NCI-H2196 (cell line): ENCODE measurements around the gene MYO1D.
"Not testable (repeated sequence)": the region's sequence is repeated elsewhere in the genome, so short reads cannot be mapped to it uniquely, and the experiment has no call there.

Source experiments
- DNase-seq: peaks from one replicate; lab custom pipeline; 2025; ENCODE audit not compliant: unreplicated experiment; lab: John Stamatoyannopoulos, UW

MYO1D gene

DNA sequence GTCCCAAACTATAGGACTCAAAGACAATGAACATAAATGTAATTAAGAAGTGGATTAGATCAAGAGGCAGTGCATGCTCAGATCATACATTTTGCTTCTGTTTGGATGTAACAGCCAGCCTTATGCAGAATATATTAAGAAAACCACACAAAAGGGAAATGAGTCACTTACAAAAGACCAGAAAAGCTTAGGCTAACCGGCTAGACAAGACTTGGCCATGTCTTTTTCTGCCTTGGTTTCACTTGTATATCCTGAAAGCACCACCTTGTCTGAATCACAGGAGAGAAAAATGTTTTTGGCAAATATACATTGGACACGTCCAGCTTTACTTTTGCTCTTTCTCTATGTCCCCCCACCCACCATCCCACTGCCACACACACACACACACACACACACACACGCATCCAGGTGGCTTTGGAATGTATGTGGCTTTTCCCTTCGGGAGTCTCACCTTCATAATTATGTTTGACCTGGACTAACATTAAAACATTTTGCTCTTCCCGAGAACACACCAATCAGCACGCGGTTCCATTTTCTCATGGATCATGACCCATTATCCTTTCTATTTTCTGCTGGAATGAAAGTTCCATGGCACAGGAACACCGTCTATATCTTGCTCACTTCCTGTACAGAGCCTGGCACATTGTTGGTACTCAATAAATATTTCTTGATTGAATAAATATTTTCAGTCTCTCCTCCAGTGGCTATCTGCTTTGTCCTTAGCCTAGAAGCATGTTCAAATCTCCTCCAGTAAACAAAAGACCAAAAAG lies 325.6 kb downstream of the MYO1D start:
- no peak for DNase-seq

DNA sequence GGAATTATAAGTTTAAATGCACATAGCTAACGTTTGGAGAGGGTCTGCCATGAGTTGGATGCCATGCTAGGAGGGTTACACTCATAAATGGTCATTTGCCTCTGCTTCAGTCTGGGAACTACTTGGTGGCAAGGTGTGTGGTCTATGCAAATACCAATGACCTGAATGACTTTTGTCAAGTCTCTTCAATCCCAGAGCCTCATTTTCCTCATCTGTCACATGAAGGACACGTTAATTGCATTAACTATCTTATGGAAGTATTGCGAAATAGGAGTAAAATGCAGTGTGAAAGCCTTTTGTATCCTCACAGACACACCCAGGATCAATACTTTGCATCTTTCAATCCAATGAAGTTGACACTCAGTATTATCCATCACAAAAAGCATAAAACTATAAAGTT lies 327.4 kb downstream of the MYO1D start:
- DNase-seq = no peak

DNA sequence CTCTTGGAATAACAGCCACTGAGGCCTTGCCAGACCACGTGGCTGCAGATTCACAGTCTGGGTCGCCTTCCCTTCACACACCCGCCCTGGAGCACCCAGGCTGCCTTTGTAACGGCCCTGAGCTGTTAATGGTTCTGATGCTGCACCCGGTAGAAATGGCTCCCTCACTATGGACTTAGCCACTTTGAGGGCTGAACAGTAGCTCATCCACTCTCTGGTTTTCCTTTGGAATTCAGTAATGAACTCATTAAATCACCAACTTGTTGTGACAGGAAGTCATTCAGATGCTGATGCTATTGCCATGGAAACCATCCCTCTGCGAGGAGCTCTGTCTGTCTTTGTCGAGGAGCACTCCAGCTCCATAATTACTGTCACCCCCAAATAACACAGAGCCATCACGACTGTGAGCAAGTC lies 330.9 kb downstream of the MYO1D start:
- DNase-seq = no peak

DNA sequence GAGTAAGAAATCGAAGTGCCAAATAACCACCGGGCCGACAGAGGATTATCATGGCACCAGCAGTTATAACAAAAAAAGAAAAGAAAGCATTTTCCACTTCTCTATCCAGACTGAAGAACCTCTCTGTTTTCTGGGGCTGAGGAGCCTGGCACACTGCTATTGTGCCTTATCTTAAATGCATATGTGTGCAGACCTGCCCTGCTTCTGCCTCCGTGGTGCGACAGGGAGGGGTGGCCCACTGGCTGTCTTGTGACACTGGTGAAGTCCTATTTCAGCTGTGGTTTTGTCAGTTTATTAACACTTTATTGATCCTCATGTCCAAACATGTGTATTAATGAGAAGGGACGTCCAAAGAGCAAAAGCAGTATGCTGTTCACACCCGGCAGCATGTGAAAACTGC lies 334.7 kb downstream of the MYO1D start:
- DNase-seq = no peak

DNA sequence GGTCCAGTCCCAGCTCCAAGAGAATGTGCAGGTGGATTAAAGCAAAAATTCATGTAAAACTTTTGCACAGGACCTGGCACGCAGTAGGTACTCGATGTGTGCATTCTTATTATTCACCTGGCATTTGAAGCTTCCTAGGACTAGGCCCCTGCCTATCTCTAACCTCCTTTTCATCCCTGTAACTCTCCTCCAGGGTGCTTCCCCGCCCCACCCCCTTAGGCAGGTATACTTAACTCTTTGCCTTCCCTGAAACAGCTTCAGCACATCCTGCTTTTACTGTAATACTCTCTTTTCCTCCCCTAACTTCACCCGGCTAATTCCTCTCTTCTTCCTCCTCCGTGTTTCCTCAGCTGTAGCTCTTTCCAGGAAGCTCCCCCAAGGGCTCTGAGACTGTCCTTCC lies 335.3 kb downstream of the MYO1D start:
- no peak for DNase-seq

DNA sequence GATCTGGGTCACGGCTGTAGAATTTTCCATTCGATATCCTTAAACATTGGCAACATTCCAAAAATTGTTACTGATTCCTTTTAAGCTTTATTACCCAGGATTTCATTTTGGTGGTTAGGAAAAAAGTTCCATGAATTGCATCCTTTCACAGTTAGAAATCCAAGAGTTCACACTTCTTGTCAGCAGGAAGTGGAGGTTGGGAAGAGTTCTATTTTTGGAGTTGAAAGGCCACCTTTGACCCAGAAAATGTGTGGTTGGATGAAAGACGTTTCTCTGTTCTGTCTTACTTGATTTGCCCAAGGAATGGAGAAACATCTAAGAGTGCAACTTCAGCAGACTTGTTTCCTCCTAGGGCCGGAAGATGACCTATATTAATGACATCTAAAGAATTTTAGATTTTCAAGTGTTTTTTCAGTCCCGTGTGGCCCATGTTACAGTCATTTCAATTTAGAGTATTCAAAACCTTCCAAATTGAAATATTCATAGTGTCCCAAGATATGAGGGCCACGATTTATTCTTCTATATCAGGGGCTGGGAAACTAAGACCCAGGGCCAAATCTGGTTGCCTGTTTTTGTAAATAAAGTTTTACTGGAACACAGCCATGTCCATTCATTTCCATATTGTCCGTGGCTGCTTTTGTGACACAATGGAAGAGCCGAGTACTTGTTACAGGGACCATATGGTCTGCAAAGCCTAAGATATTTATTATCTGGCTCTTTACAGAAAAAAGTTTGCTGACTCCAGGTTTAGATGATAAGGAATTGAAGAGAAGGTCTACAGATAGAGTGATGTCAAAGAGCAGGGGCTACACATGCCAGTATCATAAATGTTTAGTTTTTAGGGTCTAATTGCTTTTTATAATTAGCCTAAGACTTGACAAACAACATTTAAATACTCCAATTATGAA lies 339.9 kb downstream of the MYO1D start:
- no peak for DNase-seq

DNA sequence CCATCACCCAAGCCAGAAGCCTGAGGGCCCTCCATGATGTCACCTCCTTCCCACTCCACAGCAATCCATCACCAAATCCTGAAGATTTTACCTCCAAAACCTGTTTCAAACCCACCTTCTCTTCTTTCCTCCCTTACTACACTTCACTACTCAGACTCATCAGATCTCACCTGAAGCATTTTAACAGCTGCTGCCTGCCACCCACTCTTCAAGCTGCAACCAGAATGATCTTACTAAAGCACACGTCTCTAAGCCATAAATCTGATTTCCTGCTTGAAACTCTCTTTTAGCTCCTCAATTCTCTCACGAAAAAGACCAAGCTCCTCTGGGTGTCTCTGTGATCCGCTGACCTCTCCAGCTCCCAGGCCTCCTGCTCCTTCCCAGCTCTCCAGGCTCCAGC lies 343.6 kb downstream of the MYO1D start:
- no peak for DNase-seq

DNA sequence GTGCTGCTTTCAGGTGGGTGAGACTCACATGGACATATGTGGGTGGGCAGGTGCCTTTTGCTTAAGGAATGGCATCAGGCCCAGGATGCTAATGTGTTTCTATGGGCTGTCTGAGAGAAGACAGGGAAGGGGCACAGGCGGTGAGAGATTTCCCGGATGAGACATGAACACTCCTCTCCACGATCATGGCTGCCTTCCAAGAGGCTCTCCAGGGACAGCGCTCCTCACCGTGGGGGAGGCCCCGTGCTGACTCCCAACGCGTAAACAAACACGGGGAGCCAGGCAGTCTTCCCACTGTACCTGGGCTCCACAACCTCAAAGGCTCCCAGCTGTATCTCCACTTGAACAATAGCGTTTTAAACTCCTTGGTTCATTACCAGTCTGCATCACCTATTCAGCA lies 347.3 kb downstream of the MYO1D start:
- peak; percentile 1 for DNase-seq

DNA sequence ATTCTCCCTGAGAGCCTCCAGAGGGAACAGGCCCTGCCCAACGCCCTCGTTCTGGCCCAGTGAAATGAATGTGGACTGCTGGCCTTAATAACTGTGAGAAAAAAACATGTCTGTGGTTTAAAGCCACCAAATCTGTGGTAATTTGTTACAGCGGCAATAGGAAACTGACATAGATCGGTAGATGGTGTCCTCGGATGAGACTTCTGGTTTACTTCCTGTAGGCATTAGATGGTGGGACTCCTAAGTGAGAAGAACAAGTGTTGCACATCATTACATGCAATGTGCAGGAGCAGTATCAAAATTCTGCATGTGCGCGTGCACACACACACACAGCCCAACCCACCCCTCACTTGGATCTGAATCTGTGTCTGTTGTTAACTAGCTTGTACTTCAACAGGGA lies 348.1 kb downstream of the MYO1D start:
- no peak for DNase-seq

DNA sequence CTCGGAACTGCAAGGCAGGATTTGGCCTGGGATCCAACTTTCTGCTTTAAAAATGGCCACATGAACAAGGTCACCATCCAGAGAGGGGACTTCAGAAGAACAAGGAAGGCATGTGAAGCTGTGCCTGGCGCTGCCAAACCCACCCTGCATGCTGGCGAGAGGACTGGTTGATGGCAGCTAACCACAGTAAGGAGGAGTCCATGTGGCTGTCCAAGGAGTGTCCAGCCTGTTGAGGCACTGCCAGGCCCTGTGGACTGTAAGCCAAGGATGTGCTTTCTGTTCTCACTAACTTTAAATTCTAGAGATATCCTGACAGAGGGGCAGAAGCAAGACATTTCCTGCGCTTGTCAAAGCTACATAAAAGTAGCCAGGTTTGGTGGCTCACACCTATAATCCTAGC lies 349.8 kb downstream of the MYO1D start:
- no peak for DNase-seq

DNA sequence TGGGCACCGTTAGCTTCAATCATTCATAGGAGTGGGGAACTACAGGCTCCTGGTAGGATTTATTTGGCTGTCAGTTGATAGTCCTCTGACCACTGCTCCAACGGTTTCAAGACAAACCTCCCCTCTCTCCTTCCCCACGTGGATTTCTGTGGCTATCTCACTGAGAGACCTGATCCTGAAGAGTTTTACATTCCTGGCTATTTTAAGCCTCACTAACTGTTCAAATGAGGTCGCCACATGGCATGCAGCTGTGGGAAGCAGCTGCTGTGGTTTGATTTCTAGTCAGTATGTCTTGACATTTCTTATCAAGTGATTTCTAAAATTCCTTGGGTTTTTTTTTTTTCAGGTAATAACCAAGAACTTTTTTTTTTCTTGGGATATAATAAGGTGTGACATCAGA lies 351.8 kb downstream of the MYO1D start:
- no peak for DNase-seq

DNA sequence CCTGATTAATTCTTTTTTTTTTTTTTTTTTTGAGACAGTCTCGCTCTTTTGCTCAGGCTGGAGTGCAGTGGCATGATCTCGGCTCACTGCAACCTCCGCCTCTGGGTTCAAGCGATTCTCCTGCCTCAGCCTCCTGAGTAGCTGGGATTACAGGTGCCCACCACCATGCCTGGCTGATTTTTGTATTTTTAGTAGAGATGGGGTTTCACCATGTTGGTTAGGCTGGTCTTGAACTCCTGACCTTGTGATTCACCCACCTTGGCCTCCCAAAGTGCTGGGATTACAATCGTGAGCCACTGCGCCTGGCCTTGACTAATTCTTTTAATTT lies 352.4 kb downstream of the MYO1D start:
- not testable (repeated sequence) for DNase-seq

DNA sequence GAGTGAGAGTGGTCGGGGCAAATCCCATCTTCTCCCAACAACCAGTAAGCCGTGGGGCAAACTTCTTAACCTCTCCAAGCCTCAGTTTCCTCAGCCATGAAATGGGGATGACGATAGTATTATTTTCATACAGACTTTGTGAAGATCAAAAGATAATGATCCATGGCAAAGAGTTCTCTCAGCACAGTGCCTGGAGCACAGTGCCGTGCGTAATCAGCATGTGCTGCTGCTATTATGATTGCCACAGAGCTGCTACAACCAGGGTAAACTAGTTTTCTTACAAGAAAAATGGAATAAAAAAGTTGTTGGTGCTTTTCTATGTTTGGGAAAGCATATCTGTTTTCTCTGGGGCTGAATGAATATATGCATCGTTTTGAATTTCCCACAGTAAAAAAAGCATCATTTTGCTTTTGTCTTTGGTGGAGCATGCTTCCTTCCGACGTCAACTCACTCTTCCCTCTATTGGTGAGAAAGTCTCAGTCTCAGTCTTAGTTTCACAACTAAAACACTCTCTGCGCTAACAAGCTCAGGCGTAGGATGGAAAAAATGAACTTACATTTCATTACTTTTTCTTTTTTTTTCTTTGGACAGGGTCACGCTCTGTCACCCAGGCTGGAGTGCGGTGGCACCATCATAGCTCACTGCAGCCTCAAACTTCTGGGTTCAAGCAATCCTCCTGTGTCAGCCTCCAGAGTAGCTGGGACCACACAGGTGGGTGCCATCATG lies 352.9 kb downstream of the MYO1D start:
- DNase-seq = no peak

DNA sequence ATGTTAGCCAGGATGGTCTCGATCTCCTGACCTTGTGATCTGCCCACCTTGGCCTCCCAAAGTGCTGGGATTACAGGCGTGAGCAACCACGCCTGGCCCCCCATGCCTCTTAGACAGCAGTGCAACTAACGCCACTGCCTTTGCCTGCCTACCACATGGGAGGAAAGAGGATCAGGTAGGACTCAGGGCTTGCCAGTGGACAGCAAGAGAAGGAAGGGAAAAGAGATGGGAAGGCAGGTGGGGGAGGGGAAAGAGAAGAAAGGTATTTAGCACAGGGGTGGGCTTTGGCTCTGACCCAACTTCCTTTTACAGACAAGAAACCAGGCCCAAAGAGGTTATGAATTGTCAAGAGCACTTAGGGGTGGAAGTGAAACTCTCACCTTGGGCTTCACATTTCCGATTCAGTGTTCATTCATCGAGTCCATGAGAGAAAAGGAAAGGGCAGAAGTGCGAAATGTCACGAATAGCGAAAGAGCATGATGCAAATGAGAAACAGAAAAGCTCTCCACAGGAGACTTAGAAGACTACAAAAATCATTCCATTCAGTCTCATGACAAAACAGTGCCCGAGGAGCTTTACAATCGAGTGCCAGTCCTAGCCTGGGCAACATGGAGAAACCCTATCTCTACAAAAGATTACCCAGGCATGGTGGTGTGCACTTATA lies 353.8 kb downstream of the MYO1D start:
- DNase-seq = no peak

DNA sequence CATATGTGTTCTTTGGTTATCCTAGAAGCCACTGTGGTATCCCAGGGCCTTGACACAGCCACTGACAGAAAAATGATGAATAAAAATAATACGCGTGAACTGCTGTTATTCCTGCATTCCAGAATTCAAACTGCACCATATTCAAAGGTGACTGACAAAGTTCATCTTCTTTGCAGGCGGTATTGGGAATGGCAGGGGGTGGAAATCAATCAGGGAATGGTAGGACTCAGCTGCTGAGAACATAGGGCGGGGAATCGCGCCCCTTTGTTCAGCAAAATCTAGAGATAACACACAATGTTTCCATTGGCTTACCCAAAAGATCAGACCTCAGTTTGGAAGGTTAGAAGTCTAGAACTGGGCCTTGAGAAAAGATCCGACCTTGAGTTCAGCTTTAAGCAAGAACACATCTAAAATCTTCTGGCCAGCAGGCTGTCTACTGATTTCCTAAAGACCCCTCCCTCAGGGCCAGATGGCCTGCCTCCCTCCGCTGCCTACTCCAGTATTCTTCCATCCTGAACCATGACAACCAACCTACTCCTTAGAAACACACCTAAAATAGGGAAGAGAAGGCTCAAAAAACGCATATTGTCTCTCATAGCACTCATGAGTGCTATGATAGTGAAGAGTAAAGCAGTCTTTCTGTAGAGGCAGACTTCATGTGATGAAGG lies 356.1 kb downstream of the MYO1D start:
- DNase-seq = no peak

DNA sequence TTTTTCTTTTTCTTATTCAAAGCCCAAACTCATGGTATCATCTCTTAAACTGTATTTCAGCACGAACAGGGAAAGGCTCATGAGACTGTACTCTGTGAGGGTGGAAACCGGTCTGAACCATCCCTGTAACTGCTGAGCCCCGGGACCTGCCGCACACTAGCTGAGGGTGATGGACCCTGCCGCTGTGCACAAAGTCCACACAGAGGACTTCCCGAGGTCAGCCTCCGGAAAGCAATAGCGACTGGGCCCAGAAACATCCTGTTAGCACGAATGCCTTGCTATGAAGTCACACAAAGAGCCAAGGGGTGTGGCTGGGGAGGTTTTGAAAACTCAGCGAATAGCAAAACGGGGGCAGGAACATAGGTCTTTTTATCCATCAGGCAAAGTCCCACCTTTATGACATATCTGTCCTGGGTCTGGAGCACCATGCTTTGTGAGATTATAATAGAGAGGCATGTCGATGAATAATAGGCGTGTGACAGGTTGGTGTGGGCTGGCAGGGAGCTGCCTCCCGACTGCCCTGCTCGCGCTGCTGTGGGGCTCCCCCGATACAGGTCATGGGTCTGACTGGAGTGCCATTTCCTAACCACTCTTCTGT lies 356.7 kb downstream of the MYO1D start:
- no peak for DNase-seq

DNA sequence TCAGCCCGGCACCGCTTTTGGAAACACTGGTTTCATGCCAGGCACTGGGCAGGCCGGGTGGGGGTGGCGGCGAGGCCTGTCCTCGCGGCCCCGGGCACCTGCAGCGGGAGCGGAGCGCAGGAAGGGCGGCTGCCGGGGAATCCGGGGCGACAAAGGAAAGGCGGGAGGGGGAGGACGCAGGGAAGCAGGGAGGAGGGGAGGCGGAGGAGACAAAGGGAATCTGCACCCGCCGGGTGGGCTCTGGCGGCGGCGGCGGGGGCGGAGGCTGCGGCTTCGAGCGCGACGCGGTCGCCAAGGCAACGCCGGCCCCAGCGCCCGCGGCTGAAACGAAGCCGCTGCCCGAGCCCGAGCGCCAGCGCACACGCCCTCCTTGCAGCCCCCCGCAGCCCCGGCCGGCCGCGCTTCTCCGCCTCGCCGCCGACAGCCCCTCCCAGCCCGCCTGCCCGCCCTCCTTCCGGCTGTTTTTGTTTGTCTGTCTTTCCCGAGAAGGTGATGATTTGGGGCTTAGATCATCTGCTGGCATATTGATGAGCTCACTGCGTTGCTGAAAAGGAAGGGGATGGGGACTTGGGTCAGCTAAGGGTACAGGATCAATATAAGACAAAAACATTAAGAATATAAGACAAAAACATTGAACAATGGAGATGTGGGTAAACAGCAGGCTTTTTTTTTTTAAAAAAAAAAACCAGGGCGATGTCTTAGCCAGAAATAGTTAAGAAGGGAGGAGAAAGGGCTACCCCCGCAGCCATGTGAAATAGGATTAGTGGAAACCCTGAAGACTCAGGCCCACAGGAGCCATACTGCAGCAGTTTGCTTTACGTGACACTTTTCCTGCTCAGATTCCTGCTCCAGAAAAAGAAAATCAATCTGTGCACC lies 357.5 kb downstream of the MYO1D start:
- peak; percentile 51 for DNase-seq

DNA sequence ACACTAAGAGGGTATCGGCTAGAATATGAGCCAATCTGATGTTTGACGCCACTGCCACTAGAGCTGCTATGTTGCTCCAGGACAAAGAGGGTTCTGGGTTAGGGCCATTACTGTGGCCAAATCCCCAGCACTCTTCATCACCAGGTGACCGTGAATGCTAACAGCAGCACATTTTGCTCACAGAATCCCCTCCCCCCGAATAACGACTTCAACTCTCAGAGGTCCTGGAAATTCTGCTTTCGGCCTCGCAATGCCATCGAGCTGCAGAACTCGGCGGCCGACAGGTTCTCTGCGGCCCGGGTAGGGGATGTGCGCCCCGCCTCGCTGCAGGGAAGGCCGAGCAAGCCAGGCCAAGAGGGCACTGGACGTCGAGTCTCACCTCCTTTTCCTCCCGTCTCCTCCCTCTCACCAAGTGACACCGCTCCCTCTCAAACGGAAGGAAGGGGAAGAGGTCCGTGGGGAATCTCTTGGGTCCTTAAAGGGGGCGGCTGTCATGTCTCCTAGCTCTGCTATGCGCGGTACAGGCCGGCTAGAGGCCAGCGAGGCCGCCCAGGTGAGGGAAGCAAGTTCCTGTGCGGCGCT lies 358.2 kb downstream of the MYO1D start:
- no peak for DNase-seq

DNA sequence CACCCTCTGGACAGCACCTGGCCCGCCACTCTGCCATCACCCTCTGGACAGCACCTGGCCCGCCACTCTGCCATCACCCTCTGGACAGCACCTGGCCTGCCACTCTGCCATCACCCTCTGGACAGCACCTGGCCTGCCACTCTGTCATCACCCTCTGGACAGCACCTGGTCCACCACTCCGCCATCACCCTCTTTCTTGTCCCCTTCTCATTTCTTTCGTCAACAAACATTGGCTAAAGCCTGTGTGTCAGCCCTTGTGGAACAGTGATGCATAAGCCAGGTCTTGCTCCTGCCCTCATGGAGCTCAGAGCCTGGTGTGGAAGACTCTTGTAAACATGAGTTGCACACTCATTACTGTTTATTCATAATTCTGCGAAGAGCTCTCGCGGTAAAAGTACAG lies 358.9 kb downstream of the MYO1D start:
- no peak for DNase-seq
